Neural progenitor cell (in vitro differentiated cells): Measurements from ENCODE around the gene PSD2.

ENCODE experiments used
- EZH2 ChIP-seq: fragments of 200-600 bp; sonication (generic); IDR thresholded peaks from 2 replicates; pipeline ENCODE4 v1.6.1; 2017; ENCODE audit warnings: antibody characterized with exemption, mild to moderate bottlenecking, moderate library complexity
- EZH2phosphoT487 ChIP-seq: fragments of 200-600 bp; sonication (generic); IDR thresholded peaks from 2 replicates; pipeline ENCODE4 v1.6.1; 2017; ENCODE audit warnings: antibody characterized with exemption
- TF ChIP-seq, protein P1 (sequence below): fragments of 200-600 bp; sonication (generic); IDR thresholded peaks from 2 replicates; pipeline ENCODE4 v1.5.1; 2017; ENCODE audit warnings: antibody characterized with exemption, mild to moderate bottlenecking

DNA sequence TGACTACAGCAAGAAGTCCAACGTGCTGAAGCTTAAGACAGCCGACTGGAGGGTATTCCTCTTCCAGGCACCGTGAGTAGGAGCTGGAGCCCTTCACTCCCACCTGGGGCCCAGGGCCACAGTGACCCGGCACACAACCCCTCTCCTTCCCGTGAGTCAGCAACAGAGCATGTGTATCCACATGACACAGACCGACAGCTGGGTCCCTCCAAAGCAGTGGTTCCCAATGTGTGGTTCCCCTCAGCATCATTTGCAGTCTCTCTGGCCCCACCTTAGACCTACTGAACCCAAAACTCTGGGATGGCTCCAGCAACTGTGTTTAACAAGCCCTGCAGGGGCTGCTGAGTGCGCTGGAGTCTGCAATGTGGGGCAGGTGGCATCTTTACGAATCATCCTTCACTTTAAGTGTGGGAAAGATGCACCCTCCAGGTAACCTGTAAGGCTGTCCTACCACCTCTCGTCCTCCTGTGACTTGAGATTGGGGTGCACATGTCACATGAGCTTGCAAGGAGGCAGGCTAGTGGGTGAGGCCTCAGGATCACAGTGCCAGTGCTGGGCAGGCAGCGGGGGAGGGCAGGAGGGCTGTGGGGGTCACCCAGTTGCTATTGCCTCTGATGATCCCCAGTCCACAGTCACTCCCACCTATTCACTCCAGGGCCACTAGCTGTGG lies 42.2 kb downstream of the PSD2 start:
- TF ChIP-seq EZH2 (no peak), EZH2phosphoT487 (no peak)
- TF ChIP-seq, protein P1, sequence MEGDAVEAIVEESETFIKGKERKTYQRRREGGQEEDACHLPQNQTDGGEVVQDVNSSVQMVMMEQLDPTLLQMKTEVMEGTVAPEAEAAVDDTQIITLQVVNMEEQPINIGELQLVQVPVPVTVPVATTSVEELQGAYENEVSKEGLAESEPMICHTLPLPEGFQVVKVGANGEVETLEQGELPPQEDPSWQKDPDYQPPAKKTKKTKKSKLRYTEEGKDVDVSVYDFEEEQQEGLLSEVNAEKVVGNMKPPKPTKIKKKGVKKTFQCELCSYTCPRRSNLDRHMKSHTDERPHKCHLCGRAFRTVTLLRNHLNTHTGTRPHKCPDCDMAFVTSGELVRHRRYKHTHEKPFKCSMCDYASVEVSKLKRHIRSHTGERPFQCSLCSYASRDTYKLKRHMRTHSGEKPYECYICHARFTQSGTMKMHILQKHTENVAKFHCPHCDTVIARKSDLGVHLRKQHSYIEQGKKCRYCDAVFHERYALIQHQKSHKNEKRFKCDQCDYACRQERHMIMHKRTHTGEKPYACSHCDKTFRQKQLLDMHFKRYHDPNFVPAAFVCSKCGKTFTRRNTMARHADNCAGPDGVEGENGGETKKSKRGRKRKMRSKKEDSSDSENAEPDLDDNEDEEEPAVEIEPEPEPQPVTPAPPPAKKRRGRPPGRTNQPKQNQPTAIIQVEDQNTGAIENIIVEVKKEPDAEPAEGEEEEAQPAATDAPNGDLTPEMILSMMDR, result no peak
